IMR-90 (cell line): Measurements from ENCODE around the gene DAPK1. TPM values are rescaled to one million over a fixed set of nuclear protein-coding genes. Genes with fewer than 3 reads are reported as not detected.

Experiments used
- ATAC-seq: fragments of 200-7000 bp; cut with Tn5 transposase; 2 replicates; pipeline ENCODE4 v1.9.1; 2020; ENCODE audit warnings: low read depth, mild to moderate bottlenecking, moderate library complexity
- BruUV-seq: library from RNA; stranded (reverse); fragments of 400-500 nt; replicated peaks from 2 replicates; lab custom pipeline; 2021; lab: Mats Ljungman, UMichigan
- CTCF ChIA-PET: fragments of 300-600 bp; formaldehyde crosslinking; extraction: SDS; loops from one replicate; lab custom pipeline; 2021; ENCODE audit warnings: antibody characterized with exemption; lab: Yijun Ruan, JAX
- POLR2A ChIA-PET: fragments of 300-600 bp; sonication (Branson Sonifier 250); formaldehyde crosslinking; loops from one replicate; lab custom pipeline; 2022; ENCODE audit warnings: antibody characterized with exemption; ENCODE audit not compliant: unreplicated experiment; lab: Charles Lee
- DNase-seq: peaks from one replicate; pipeline ENCODE4 v3.0.0; 2013
- H2AFZ ChIP-seq: replicated peaks from 2 replicates; pipeline ENCODE3; 2013; ENCODE audit warnings: low read length, mild to moderate bottlenecking; ENCODE audit not compliant: poor library complexity
- H2AK5ac ChIP-seq: 2 replicates; pipeline ENCODE4 v1.6.1; 2013; ENCODE audit warnings: low read depth, low read length, inconsistent platforms
- H2AK9ac ChIP-seq: replicated peaks from 2 replicates; pipeline ENCODE3; 2013; ENCODE audit warnings: mild to moderate bottlenecking, low read depth, low read length, moderate library complexity; ENCODE audit not compliant: poor library complexity
- H2BK120ac ChIP-seq: 2 replicates; pipeline ENCODE4 v1.6.1; 2013; ENCODE audit warnings: low read depth, low read length, inconsistent platforms
- H2BK15ac ChIP-seq: 3 replicates; pipeline ENCODE4 v1.6.1; 2013; ENCODE audit warnings: low read depth, low read length, inconsistent platforms
- H2BK20ac ChIP-seq: 2 replicates; pipeline ENCODE4 v1.6.1; 2013; ENCODE audit warnings: low read depth, mild to moderate bottlenecking, inconsistent platforms, low read length, moderate library complexity
- H2BK5ac ChIP-seq: 2 replicates; pipeline ENCODE4 v1.6.1; 2013; ENCODE audit warnings: mild to moderate bottlenecking, low read depth, low read length, inconsistent platforms; ENCODE audit not compliant: poor library complexity, severe bottlenecking
- H3K14ac ChIP-seq: replicated peaks from 2 replicates; pipeline ENCODE4 v1.6.1; 2013; ENCODE audit warnings: low read depth, low read length, inconsistent platforms
- H3K18ac ChIP-seq: 2 replicates; pipeline ENCODE4 v1.6.1; 2013; ENCODE audit warnings: low read depth, low read length, control low read depth
- H3K23ac ChIP-seq: 2 replicates; pipeline ENCODE4 v1.6.1; 2013; ENCODE audit warnings: low read depth, low read length, inconsistent platforms
- H3K27ac ChIP-seq: 2 replicates; pipeline ENCODE4 v1.5.1; 2013; ENCODE audit warnings: mild to moderate bottlenecking, control low read depth, low read length; ENCODE audit not compliant: insufficient read depth
- H3K27me3 ChIP-seq: 2 replicates; pipeline ENCODE4 v1.6.1; 2013; ENCODE audit warnings: low read length; ENCODE audit not compliant: control insufficient read depth, insufficient read depth
- H3K36me3 ChIP-seq: 2 replicates; pipeline ENCODE4 v1.6.1; 2013; ENCODE audit warnings: low read length, mixed read lengths; ENCODE audit not compliant: control insufficient read depth, insufficient read depth
- H3K4ac ChIP-seq: 2 replicates; pipeline ENCODE4 v1.6.1; 2013; ENCODE audit warnings: low read depth, low read length, inconsistent platforms
- H3K4me1 ChIP-seq: 2 replicates; pipeline ENCODE4 v1.6.1; 2013; ENCODE audit warnings: low read length, mixed read lengths; ENCODE audit not compliant: control insufficient read depth, insufficient read depth
- H3K4me2 ChIP-seq: 2 replicates; pipeline ENCODE4 v1.6.1; 2013; ENCODE audit warnings: low read depth, mild to moderate bottlenecking, control low read depth, low read length, moderate library complexity
- H3K4me3 ChIP-seq: 2 replicates; pipeline ENCODE4 v1.5.1; 2013; ENCODE audit warnings: low read depth, mild to moderate bottlenecking, control low read depth, low read length, moderate library complexity; ENCODE audit not compliant: insufficient read depth
- H3K56ac ChIP-seq: 2 replicates; pipeline ENCODE4 v1.6.1; 2013; ENCODE audit warnings: low read length, inconsistent platforms; ENCODE audit not compliant: insufficient read depth; ENCODE audit errors: extremely low read depth
- H3K79me1 ChIP-seq, 2 experiments: 2 replicates each; pipeline ENCODE4 v1.6.1; 2013; ENCODE audit warnings: low read length in 2 of 2, inconsistent platforms in 1 of 2, low read depth in 1 of 2
- H3K9ac ChIP-seq: 2 replicates; pipeline ENCODE4 v1.6.1; 2013; ENCODE audit warnings: low read depth, low read length, control low read depth
- H3K9me1 ChIP-seq: 2 replicates; pipeline ENCODE4 v1.6.1; 2013; ENCODE audit warnings: low read length, inconsistent platforms; ENCODE audit not compliant: insufficient read depth
- H3K9me3 ChIP-seq: 2 replicates; pipeline ENCODE4 v1.6.1; 2013; ENCODE audit warnings: low read length; ENCODE audit not compliant: control insufficient read depth, insufficient read depth
- H4K20me1 ChIP-seq: 2 replicates; pipeline ENCODE4 v1.6.1; 2013; ENCODE audit warnings: low read length, inconsistent platforms; ENCODE audit not compliant: insufficient read depth
- H4K5ac ChIP-seq: 2 replicates; pipeline ENCODE4 v1.6.1; 2013; ENCODE audit warnings: mild to moderate bottlenecking, low read depth, low read length, control low read depth
- H4K8ac ChIP-seq, 2 experiments: 2 replicates each; pipeline ENCODE4 v1.6.1; 2013; ENCODE audit warnings: low read depth in 2 of 2, low read length in 2 of 2, control low read depth in 1 of 2, inconsistent platforms in 1 of 2
- H4K91ac ChIP-seq: 2 replicates; pipeline ENCODE4 v1.6.1; 2013; ENCODE audit warnings: low read depth, low read length, inconsistent platforms; ENCODE audit not compliant: insufficient read depth
- BHLHE40 ChIP-seq: fragments of 150-350 bp; IDR thresholded peaks from 2 replicates; pipeline ENCODE4 v1.6.1; 2016; ENCODE audit warnings: mild to moderate bottlenecking, low read depth, low read length
- CEBPB ChIP-seq: IDR thresholded peaks from 2 replicates; pipeline ENCODE4 v1.6.1; 2012; ENCODE audit warnings: low read depth, low read length, improper control_type of control experiment
- CHD1 ChIP-seq: IDR thresholded peaks from 2 replicates; pipeline ENCODE4 v1.6.1; 2012; ENCODE audit warnings: low read depth, low read length, improper control_type of control experiment
- FOS ChIP-seq: fragments of 150-350 bp; IDR thresholded peaks from 2 replicates; pipeline ENCODE4 v1.6.1; 2016; ENCODE audit warnings: low read depth, low read length
- MAFK ChIP-seq: IDR thresholded peaks from 2 replicates; pipeline ENCODE4 v1.6.1; 2012; ENCODE audit warnings: low read depth, low read length, improper control_type of control experiment
- MAZ ChIP-seq: IDR thresholded peaks from 2 replicates; pipeline ENCODE4 v1.6.1; 2012; ENCODE audit warnings: low read depth, mild to moderate bottlenecking, low read length, improper control_type of control experiment, moderate library complexity, borderline replicate concordance
- MXI1 ChIP-seq: IDR thresholded peaks from 2 replicates; pipeline ENCODE4 v1.6.1; 2012; ENCODE audit warnings: low read depth, mild to moderate bottlenecking, low read length, moderate library complexity, borderline replicate concordance
- NFE2L2 ChIP-seq: fragments of 150-350 bp; IDR thresholded peaks from 2 replicates; pipeline ENCODE4 v1.6.1; 2016; ENCODE audit warnings: low read depth, mild to moderate bottlenecking, low read length
- POLR2A ChIP-seq: IDR thresholded peaks from 2 replicates; pipeline ENCODE4 v1.6.1; 2012; ENCODE audit warnings: mild to moderate bottlenecking, low read depth, low read length
- RAD21 ChIP-seq: IDR thresholded peaks from 2 replicates; pipeline ENCODE4 v1.6.1; 2012; ENCODE audit warnings: low read length, improper control_type of control experiment
- RCOR1 ChIP-seq: IDR thresholded peaks from 2 replicates; pipeline ENCODE4 v1.6.1; 2012; ENCODE audit warnings: mild to moderate bottlenecking, low read length, improper control_type of control experiment; ENCODE audit not compliant: insufficient replicate concordance
- RFX5 ChIP-seq: IDR thresholded peaks from 2 replicates; pipeline ENCODE4 v1.8.0; 2012; ENCODE audit warnings: low read depth, mild to moderate bottlenecking, low read length, moderate library complexity
- SMC3 ChIP-seq: fragments of 150-350 bp; IDR thresholded peaks from 2 replicates; pipeline ENCODE4 v1.6.1; 2016; ENCODE audit warnings: low read depth, mild to moderate bottlenecking, antibody characterized with exemption, low read length, moderate library complexity
- WGBS, 2 experiments: methylation state at CpG; one replicate each; pipeline versions ENCODE4 v1.1.5 to v1.1.7; 2013; ENCODE audit warnings: missing lambda C conversion rate in 2 of 2; ENCODE audit not compliant: insufficient read length in 1 of 2; ENCODE audit errors: extremely low coverage in 2 of 2; 5-methylcytosine and 5-hydroxymethylcytosine counted together
- dilution Hi-C: fragments of 300-500 bp; cut with HindIII; formaldehyde crosslinking; loops from one replicate; pipeline ENCODE4 v1.14.3; 2018; ENCODE audit warnings: low sequenced_read_pairs; ENCODE audit not compliant: unreplicated experiment
- in situ Hi-C: fragments of 300-500 bp; cut with MboI; formaldehyde crosslinking; loops from 3 replicates; pipeline ENCODE4 v1.14.3; 2019; ENCODE audit warnings: low sequenced_read_pairs, inconsistent platforms, mixed read lengths
- intact Hi-C: fragments of 100-400 bp; cut with micrococcal nuclease; formaldehyde crosslinking; loops from 2 replicates; pipeline ENCODE4 v1.10.0; 2022
- polyA plus RNA-seq, 3 experiments: library from polyadenylated mRNA; depleted of rRNA; stranded (reverse); fragments of >200 nt; gene quantifications; 2 replicates each; pipeline ENCODE4 v1.2.3, GENCODE V29; 2012; ENCODE audit warnings: low replicate concordance in 1 of 3
- total RNA-seq: library from RNA; depleted of rRNA; stranded (reverse); fragments of >200 nt; gene quantifications from 2 replicates; pipeline ENCODE4 v1.2.3, GENCODE V29; 2012
- TF ChIP-seq, protein P1 (sequence below): conservative IDR thresholded peaks from 2 replicates; pipeline ENCODE4 v1.5.1; 2012; ENCODE audit warnings: mild to moderate bottlenecking, low read depth, low read length, improper control_type of control experiment
- TF ChIP-seq, protein P2 (sequence below): fragments of 150-350 bp; IDR thresholded peaks from 2 replicates; pipeline ENCODE4 v1.6.1; 2017; ENCODE audit warnings: mild to moderate bottlenecking, antibody characterized with exemption, low read length, low read depth
- TF ChIP-seq, protein P3 (sequence below): fragments of 150-350 bp; IDR thresholded peaks from 2 replicates; pipeline ENCODE4 v1.6.1; 2016; ENCODE audit warnings: low read depth, mild to moderate bottlenecking, low read length, moderate library complexity, borderline replicate concordance

Gene DAPK1
- total and polyA plus RNA-seq, 2 of the 4 experiments (the other 2 are of a cell fraction), result under 0.01 to 0.03 TPM

DNA sequence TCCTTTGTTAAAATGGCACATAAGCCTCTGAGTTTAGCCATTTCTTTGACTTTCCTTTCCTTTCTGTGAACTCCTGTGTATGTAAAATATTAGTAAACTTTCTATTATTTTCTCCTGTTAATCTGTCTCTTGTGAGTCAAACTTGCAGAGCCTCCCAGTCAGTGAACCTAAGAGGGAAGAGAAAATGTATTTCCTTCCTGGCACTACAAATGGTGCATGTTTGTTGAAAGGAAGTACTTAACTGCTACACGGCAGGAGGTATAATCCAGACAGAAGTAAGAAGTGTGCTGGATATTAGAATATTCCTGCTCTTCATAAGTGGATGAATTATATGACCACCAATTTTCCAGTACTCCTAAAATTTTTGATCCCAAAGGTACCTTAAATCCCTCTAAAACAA lies 251.2 kb downstream of the DAPK1 start:
- no CpG with 5 or more reads among the region's 1 CpG for whole genome bisulfite sequencing, 2 experiments

More for the DNA sequence above, 251.2 kb downstream of the DAPK1 start:
- H3K18ac ChIP-seq, result no peak overlapping the region
- H2BK15ac ChIP-seq, result no peak overlapping the region
- H3K27ac ChIP-seq, result no peak overlapping the region
- no peak overlapping the region for H4K5ac ChIP-seq
- dilution Hi-C loops (no loop called here), intact Hi-C loops (no loop called here), in situ Hi-C loops (no loop called here)
- H3K14ac ChIP-seq, result no peak overlapping the region
- H4K20me1 ChIP-seq, result no peaks in the 10 kb centered on the region
- DNase-seq (no peak), ATAC-seq (no peak)
- H3K4me3 ChIP-seq, result no peak overlapping the region
- 0 out of 2 replicates have a peak, but pooled peaks cover 1% of the 10 kb centered on the region for H3K9me3 ChIP-seq
- H3K27me3 ChIP-seq, result peaks cover 5% of the 10 kb centered on the region; the same call in 1 of the 2 replicates
- no peak overlapping the region for H2AK9ac ChIP-seq
- H3K9me1 ChIP-seq, result no peaks in the 10 kb centered on the region
- no peak overlapping the region for H3K23ac ChIP-seq
- no peak overlapping the region for H4K91ac ChIP-seq
- H2AK5ac ChIP-seq, result no peak overlapping the region
- ChIA-PET CTCF (no interaction called here), POLR2A (no interaction called here)
- H2AFZ ChIP-seq, result no peak overlapping the region
- H3K4me2 ChIP-seq, result no peak overlapping the region
- no TSS peak for BruUV-seq
- H3K36me3 ChIP-seq, result no peaks in the 10 kb centered on the region
- no peak overlapping the region for H2BK120ac ChIP-seq
- no peaks in the 10 kb centered on the region for H3K79me1 ChIP-seq
- no peak overlapping the region for H3K56ac ChIP-seq
- H4K8ac ChIP-seq, result no peak overlapping the region
- H3K4me1 ChIP-seq, result no peaks in the 10 kb centered on the region
- no peak overlapping the region for H2BK20ac ChIP-seq
- H2BK5ac ChIP-seq, result no peak overlapping the region
- no peak overlapping the region for H3K4ac ChIP-seq
- no peak overlapping the region for H3K9ac ChIP-seq
- no peak for TF ChIP-seq RAD21
- TF ChIP-seq RCOR1, result no peak
- no peak for TF ChIP-seq CHD1
- TF ChIP-seq CEBPB, result no peak
- TF ChIP-seq, protein P1, sequence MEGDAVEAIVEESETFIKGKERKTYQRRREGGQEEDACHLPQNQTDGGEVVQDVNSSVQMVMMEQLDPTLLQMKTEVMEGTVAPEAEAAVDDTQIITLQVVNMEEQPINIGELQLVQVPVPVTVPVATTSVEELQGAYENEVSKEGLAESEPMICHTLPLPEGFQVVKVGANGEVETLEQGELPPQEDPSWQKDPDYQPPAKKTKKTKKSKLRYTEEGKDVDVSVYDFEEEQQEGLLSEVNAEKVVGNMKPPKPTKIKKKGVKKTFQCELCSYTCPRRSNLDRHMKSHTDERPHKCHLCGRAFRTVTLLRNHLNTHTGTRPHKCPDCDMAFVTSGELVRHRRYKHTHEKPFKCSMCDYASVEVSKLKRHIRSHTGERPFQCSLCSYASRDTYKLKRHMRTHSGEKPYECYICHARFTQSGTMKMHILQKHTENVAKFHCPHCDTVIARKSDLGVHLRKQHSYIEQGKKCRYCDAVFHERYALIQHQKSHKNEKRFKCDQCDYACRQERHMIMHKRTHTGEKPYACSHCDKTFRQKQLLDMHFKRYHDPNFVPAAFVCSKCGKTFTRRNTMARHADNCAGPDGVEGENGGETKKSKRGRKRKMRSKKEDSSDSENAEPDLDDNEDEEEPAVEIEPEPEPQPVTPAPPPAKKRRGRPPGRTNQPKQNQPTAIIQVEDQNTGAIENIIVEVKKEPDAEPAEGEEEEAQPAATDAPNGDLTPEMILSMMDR, result no peak
- TF ChIP-seq FOS, result no peak
- TF ChIP-seq, protein P2, sequence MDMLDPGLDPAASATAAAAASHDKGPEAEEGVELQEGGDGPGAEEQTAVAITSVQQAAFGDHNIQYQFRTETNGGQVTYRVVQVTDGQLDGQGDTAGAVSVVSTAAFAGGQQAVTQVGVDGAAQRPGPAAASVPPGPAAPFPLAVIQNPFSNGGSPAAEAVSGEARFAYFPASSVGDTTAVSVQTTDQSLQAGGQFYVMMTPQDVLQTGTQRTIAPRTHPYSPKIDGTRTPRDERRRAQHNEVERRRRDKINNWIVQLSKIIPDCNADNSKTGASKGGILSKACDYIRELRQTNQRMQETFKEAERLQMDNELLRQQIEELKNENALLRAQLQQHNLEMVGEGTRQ, result no peak
- no peak for TF ChIP-seq NFE2L2
- no peak for TF ChIP-seq RFX5
- TF ChIP-seq POLR2A, result no peak
- TF ChIP-seq MAFK, result no peak
- no peak for TF ChIP-seq MXI1
- TF ChIP-seq SMC3, result no peak
- no peak for TF ChIP-seq BHLHE40
- TF ChIP-seq, protein P3, sequence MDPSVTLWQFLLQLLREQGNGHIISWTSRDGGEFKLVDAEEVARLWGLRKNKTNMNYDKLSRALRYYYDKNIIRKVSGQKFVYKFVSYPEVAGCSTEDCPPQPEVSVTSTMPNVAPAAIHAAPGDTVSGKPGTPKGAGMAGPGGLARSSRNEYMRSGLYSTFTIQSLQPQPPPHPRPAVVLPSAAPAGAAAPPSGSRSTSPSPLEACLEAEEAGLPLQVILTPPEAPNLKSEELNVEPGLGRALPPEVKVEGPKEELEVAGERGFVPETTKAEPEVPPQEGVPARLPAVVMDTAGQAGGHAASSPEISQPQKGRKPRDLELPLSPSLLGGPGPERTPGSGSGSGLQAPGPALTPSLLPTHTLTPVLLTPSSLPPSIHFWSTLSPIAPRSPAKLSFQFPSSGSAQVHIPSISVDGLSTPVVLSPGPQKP, result no peak
- no peak for TF ChIP-seq MAZ
